Inferior parietal cortex (tissue), 1 donor: Measurements from ENCODE around the gene NPDC1.
A peak's percentile ranks its signal among the peaks of the same experiment; 100 is the strongest.
"Not testable (repeated sequence)": the region's sequence is repeated elsewhere in the genome, so short reads cannot be mapped to it uniquely, and the experiment has no call there.

Experiments
- DNase-seq: peaks from one replicate; pipeline ENCODE4 v3.0.0-alpha.2; 2016; ENCODE audit errors: extremely low spot score

The NPDC1 gene

GRCh38 chr9:137074657-137075274 lies 28.8 kb upstream of the NPDC1 start:
- no peak for DNase-seq

- no peak for DNase-seq
These were observed 28.0 kb upstream of the NPDC1 start for GRCh38 chr9:137073992-137074399.

- DNase-seq = no peak
These were observed 25.3 kb upstream of the NPDC1 start for GRCh38 chr9:137071282-137071681.

- DNase-seq = peak; percentile 69
These were observed 24.9 kb upstream of the NPDC1 start for GRCh38 chr9:137070906-137071275.

- peak; percentile 94 for DNase-seq
These were observed 24.4 kb upstream of the NPDC1 start, which contains the start of gene SAPCD2 for GRCh38 chr9:137070201-137070905. SAPCD2 (minus strand) TSS chr9:137070557; CDS start chr9:137070460, 97 bp downstream.

GRCh38 chr9:137069508-137070091 lies 23.6 kb upstream of the NPDC1 start:
- no peak for DNase-seq

GRCh38 chr9:137068539-137069507 lies 22.8 kb upstream of the NPDC1 start:
- DNase-seq = no peak

GRCh38 chr9:137067860-137068538 lies 22.0 kb upstream of the NPDC1 start:
- peak; percentile 83 for DNase-seq

GRCh38 chr9:137066096-137066861 lies 20.3 kb upstream of the NPDC1 start:
- DNase-seq = no peak

GRCh38 chr9:137065336-137065967 lies 19.5 kb upstream of the NPDC1 start:
- no peak for DNase-seq

GRCh38 chr9:137064880-137065164 lies 18.8 kb upstream of the NPDC1 start:
- no peak for DNase-seq

GRCh38 chr9:137064027-137064879 lies 18.3 kb upstream of the NPDC1 start:
- peak; percentile 68 for DNase-seq

GRCh38 chr9:137063311-137064026 lies 17.5 kb upstream of the NPDC1 start:
- no peak for DNase-seq

GRCh38 chr9:137062798-137063197 lies 16.8 kb upstream of the NPDC1 start:
- not testable (repeated sequence) for DNase-seq

- no peak for DNase-seq
These were observed 16.4 kb upstream of the NPDC1 start for GRCh38 chr9:137062384-137062783.

GRCh38 chr9:137058521-137059234 lies 12.7 kb upstream of the NPDC1 start:
- DNase-seq = no peak

- DNase-seq = no peak
These were observed 11.6 kb upstream of the NPDC1 start for GRCh38 chr9:137057545-137057944.
